ENCODE measurements around the gene MUC5AC. TPM values are rescaled to one million over a fixed set of nuclear protein-coding genes. Genes with fewer than 3 reads are reported as not detected.

MUC5AC gene
- total RNA-seq, 4 donors from 2014 or later = under 0.01 TPM; not detected in 1

- no peaks in the 10 kb centered on the region for H3K36me3 ChIP-seq
- H3K4me3 ChIP-seq = no peak within 1 kb of the TSS
- TF ChIP-seq, protein P1, sequence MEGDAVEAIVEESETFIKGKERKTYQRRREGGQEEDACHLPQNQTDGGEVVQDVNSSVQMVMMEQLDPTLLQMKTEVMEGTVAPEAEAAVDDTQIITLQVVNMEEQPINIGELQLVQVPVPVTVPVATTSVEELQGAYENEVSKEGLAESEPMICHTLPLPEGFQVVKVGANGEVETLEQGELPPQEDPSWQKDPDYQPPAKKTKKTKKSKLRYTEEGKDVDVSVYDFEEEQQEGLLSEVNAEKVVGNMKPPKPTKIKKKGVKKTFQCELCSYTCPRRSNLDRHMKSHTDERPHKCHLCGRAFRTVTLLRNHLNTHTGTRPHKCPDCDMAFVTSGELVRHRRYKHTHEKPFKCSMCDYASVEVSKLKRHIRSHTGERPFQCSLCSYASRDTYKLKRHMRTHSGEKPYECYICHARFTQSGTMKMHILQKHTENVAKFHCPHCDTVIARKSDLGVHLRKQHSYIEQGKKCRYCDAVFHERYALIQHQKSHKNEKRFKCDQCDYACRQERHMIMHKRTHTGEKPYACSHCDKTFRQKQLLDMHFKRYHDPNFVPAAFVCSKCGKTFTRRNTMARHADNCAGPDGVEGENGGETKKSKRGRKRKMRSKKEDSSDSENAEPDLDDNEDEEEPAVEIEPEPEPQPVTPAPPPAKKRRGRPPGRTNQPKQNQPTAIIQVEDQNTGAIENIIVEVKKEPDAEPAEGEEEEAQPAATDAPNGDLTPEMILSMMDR (IDR thresholded peaks at IDR 0.05) = no peak
- TF ChIP-seq POLR2A (IDR thresholded peaks at IDR 0.05; ENCODE audit: low read depth) (no peak), POLR2AphosphoS5 (IDR thresholded peaks at IDR 0.05) (no peak), EP300 (IDR thresholded peaks at IDR 0.05) (no peak)
- no peak within 1 kb of the TSS for H3K27ac ChIP-seq (replicated peaks in 1 of 4)
- H3K9me3 ChIP-seq = no peaks in the 10 kb centered on the region
- no peaks in the 10 kb centered on the region for H3K4me1 ChIP-seq
- intact Hi-C loops (cut with DNase I) = no loop called here
- DNase-seq (ENCODE audit: extremely low spot score) = no peak
- H3K27me3 ChIP-seq = peaks cover 0 to 96% (median 20%) of the 10 kb centered on the region in 4 donors
- 45% methylated on average over 6 of the region's 36 CpGs for WGBS
Measured at GRCh38 chr11:1222491-1223345, 65.0 kb downstream of the MUC5AC start, which contains the start of gene MUC5B. Gene MUC5B (plus strand): TSS chr11:1223066. CDS start chr11:1223124, 58 bp downstream.

DNA sequence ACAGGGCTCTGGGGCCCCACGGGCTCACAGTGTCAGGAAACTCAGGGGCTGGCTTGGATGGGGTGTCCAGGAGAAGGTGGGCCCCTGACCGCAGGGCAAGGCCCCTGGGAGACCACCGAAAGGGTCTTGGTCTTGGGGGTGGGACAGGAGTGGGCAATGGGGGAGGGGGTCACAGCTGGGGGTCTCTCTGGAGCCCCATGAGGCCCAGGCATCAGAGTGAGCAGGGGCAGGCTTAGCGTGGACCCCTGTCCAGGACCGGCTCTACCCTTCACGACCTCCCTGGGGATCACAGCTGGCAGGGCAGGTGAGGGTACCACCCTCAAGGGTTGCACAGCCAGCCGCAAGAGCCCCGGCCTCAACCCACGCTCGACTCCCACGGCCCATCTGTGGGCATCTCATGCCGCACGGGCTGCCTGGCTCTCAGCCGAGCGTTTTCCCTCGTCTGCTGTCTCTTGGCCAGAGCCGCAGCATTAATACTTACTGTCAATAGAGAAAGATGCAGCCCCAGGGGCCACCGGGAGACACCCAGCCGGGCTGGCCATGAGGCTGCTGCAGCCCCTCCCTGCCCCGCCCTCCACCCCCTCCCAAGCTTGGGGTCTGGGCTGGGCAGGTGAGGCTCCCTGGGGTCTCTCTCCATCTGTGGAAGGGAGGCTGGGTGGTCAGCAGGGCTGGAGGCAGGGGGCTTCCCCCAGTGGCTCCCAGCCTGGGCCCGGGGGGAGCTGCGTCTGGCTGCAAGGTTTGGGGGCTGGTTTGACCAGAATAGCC lies 65.8 kb downstream of the MUC5AC start:
- TF ChIP-seq EP300 (IDR thresholded peaks at IDR 0.05) (no peak), POLR2A (IDR thresholded peaks at IDR 0.05; ENCODE audit: low read depth) (no peak), POLR2AphosphoS5 (IDR thresholded peaks at IDR 0.05) (no peak)
- TF ChIP-seq, protein P1 (IDR thresholded peaks at IDR 0.05) = no peak
- no peak for DNase-seq (ENCODE audit: extremely low spot score)

GRCh38 chr11:1224111-1224490 lies 66.3 kb downstream of the MUC5AC start:
- Histone ChIP-seq H3K4me3 (no peak overlapping the region), H3K9me3 (no peaks in the 10 kb centered on the region), H3K27ac (replicated peaks in 1 of 4) (no peak overlapping the region), H3K4me1 (no peaks in the 10 kb centered on the region), H3K27me3 (peaks cover 0 to 100% (median 20%) of the 10 kb centered on the region in 4 donors), H3K36me3 (no peaks in the 10 kb centered on the region)
- 47% methylated on average over 5 of the region's 7 CpGs for WGBS
- DNase-seq (ENCODE audit: extremely low spot score) = no peak
- intact Hi-C loops (cut with DNase I) = no loop called here
- no peak for TF ChIP-seq EP300 (IDR thresholded peaks at IDR 0.05)
- TF ChIP-seq POLR2AphosphoS5 (IDR thresholded peaks at IDR 0.05) = no peak
- TF ChIP-seq, protein P1 (IDR thresholded peaks at IDR 0.05) = no peak
- TF ChIP-seq POLR2A (IDR thresholded peaks at IDR 0.05; ENCODE audit: low read depth) = no peak

More for the DNA sequence above, 65.8 kb downstream of the MUC5AC start:
- intact Hi-C loops (cut with DNase I) = no loop called here
- Histone ChIP-seq H3K9me3 (no peaks in the 10 kb centered on the region), H3K27me3 (peaks cover 0 to 100% (median 20%) of the 10 kb centered on the region in 4 donors), H3K4me3 (no peak overlapping the region), H3K4me1 (no peaks in the 10 kb centered on the region), H3K27ac (replicated peaks in 1 of 4) (no peak overlapping the region), H3K36me3 (no peaks in the 10 kb centered on the region)
- 72% methylated on average over 14 of the region's 22 CpGs for WGBS

DNA sequence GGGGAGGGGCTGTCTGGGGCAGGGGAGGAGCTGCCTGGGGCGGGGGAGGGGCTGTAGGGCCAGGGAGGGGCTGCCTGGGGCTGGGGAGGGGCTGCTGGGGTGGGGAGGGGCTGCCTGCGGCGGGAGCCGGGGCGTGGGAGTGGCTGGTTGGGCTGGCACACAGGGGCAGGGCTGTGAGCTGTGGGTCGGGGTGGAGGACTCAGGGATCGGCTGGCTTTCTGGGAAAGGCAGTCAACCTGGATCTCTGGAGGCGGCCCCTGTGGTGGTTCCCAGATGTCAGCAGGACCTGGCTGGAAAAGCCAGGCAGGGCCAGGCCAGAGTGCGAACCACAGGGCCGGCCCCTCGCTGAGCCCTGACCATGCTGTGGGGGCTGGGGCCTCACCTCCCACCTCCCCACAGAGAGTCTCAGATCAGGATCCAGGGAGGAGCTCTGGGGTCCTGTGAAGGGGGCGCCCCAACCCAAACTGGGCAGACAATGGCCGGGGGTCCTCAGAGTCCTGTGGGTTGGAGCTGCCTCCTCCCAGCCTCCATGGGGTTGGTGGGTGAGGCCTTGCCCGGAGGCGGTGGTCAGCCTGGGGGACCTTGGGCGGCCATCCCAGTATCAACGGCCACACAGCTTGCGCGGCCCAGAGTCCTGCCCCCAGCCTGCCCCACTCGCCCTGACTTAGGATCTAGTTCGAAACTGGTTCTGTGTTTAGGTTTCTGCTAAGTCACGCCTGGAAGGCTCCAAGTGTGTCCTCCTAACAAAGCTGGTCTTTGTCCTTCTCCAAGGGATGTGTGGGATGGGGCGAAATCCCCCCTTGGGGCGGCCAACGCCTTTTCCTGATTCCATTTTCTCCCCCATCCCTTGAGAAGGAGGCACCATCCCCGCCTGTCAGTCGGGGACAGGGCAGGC lies 67.0 kb downstream of the MUC5AC start:
- H3K27ac ChIP-seq (replicated peaks in 1 of 4) = no peak overlapping the region
- no peaks in the 10 kb centered on the region for H3K9me3 ChIP-seq
- WGBS = 65% methylated on average over 16 of the region's 27 CpGs
- no peak overlapping the region for H3K4me3 ChIP-seq
- TF ChIP-seq EP300 (IDR thresholded peaks at IDR 0.05) = no peak
- TF ChIP-seq POLR2AphosphoS5 (IDR thresholded peaks at IDR 0.05) = no peak
- TF ChIP-seq, protein P1 (IDR thresholded peaks at IDR 0.05) = no peak
- no peak for TF ChIP-seq POLR2A (IDR thresholded peaks at IDR 0.05; ENCODE audit: low read depth)
- no peaks in the 10 kb centered on the region for H3K36me3 ChIP-seq
- H3K27me3 ChIP-seq = peaks cover 0 to 100% (median 20%) of the 10 kb centered on the region in 4 donors
- no peak for DNase-seq (ENCODE audit: extremely low spot score)
- H3K4me1 ChIP-seq = no peaks in the 10 kb centered on the region
- intact Hi-C loops (cut with DNase I) = no loop called here
